Stomach (tissue), 9 donors: ENCODE results near the gene ATAD1. TPM values are rescaled to one million over a fixed set of nuclear protein-coding genes. Genes with fewer than 3 reads are reported as not detected.

Experiments
- DNase-seq, 2 donors: peaks; one replicate each; pipeline versions ENCODE4 v3.0.0 to v3.0.0-alpha.2; 2013 to 2019
- H3K27ac ChIP-seq, 5 donors: fragments of 200-600 bp in 4 of 5; sonication (generic) in 4 of 5; one replicate each; pipeline ENCODE4 v1.5.1; 2013 to 2019; ENCODE audit warnings: mild to moderate bottlenecking in 1 of 5, moderate library complexity in 1 of 5
- H3K27me3 ChIP-seq, 3 donors: fragments of 200-600 bp; sonication (generic); one replicate each; pipeline ENCODE4 v1.5.1; 2017 to 2019; ENCODE audit warnings: mixed run types in 1 of 3
- H3K36me3 ChIP-seq, 4 donors: fragments of 200-600 bp; sonication (generic); 1 replicate in 3 of 4; 2 replicates in 1 of 4; pipeline ENCODE4 v1.5.1; 2016 to 2019
- H3K4me1 ChIP-seq, 4 donors: fragments of 200-600 bp; sonication (generic); one replicate each; pipeline ENCODE4 v1.5.1; 2016 to 2019
- H3K4me3 ChIP-seq, 4 donors: fragments of 200-600 bp; sonication (generic) in 3 of 4; one replicate each; pipeline ENCODE4 v1.5.1; 2016 to 2019; ENCODE audit warnings: mild to moderate bottlenecking in 1 of 4
- H3K9me3 ChIP-seq, 4 donors: fragments of 200-600 bp; sonication (generic); one replicate each; pipeline ENCODE4 v1.5.1; 2016 to 2019
- CTCF ChIP-seq, 7 experiments: fragments of 450-650 bp in 4 of 7; fragments of 200-600 bp in 3 of 7; sonication (generic) in 3 of 7; IDR thresholded peaks; one replicate each; pipeline ENCODE4 v1.5.1; 2016 to 2019; ENCODE audit warnings: antibody characterized with exemption in 7 of 7, control low read depth in 2 of 7, mild to moderate bottlenecking in 1 of 7
- EP300 ChIP-seq: sonication (generic); formaldehyde crosslinking; IDR thresholded peaks from one replicate; pipeline ENCODE4 v1.6.1; 2017; ENCODE audit warnings: antibody characterized with exemption
- POLR2A ChIP-seq, 4 donors: fragments of 450-650 bp; IDR thresholded peaks; one replicate each; pipeline ENCODE4 v1.6.1; 2016; ENCODE audit warnings: antibody characterized with exemption in 4 of 4, control low read depth in 2 of 4, mild to moderate bottlenecking in 1 of 4, moderate library complexity in 1 of 4
- POLR2AphosphoS5 ChIP-seq, 3 donors: sonication (generic); formaldehyde crosslinking; IDR thresholded peaks; one replicate each; pipeline ENCODE4 v1.6.1; 2016; ENCODE audit warnings: antibody characterized with exemption in 3 of 3
- WGBS, 5 donors: extraction: QIAGEN DNeasy Blood & Tissue Kit in 3 of 5; methylation state at CpG; one replicate each; pipeline versions ENCODE4 v1.1.5 to v1.1.7; 2013 to 2018; 5-methylcytosine and 5-hydroxymethylcytosine counted together
- intact Hi-C: fragments of 100-400 bp; cut with DNase I; formaldehyde crosslinking; loops from one replicate; pipeline ENCODE4 v1.15.1; 2023; ENCODE audit warnings: low total_unique reads
- polyA plus RNA-seq, 3 donors: library from polyadenylated mRNA; stranded (reverse); fragments of 200-250 nt; gene quantifications; one replicate each; pipeline ENCODE4 v1.2.3, GENCODE V29; 2013
- small RNA-seq, 4 donors: library from RNA; depleted of rRNA; stranded (forward); fragments of <200 nt; gene quantifications; one replicate each; pipeline ENCODE3, GENCODE V24; 2016
- total RNA-seq, 5 donors: library from RNA; depleted of rRNA; stranded (reverse); fragments of >200 nt; gene quantifications; one replicate each; pipeline versions ENCODE4 v1.1.0 to v1.2.3, GENCODE V29; 2014 to 2016
- donor health status: healthy with polysubstance abuse.
- donor health status: Bipolar disorder and iron deficiency.
- donor health status: healthy.

ATAD1 gene
- total and polyA plus RNA-seq, 8 donors = 7.0 to 61.7 (median 13.8) TPM

GRCh38 chr10:87705339-87705738 lies 112.7 kb downstream of the ATAD1 start:
- TF ChIP-seq POLR2A (IDR thresholded peaks at IDR 0.05) (no peak), EP300 (no peak), CTCF (IDR thresholded peaks at IDR 0.05) (no peak)
- DNase-seq = no peak
- Histone ChIP-seq H3K9me3 (no peaks in the 10 kb centered on the region), H3K4me3 (no peak overlapping the region), H3K36me3 (no peaks in the 10 kb centered on the region), H3K27me3 (no peaks in the 10 kb centered on the region), H3K4me1 (peaks cover 0 to 5% (median 2%) of the 10 kb centered on the region in 4 donors), H3K27ac (no peak overlapping the region)
- intact Hi-C loops = no loop called here

- H3K27ac ChIP-seq = peak overlapping the region in 1 of 5 donors; percentile 8
- no peak overlapping the region for H3K4me3 ChIP-seq
- DNase-seq = peak in 1 of 2 donors; percentile 38
- intact Hi-C loops = no loop called here
- no peaks in the 10 kb centered on the region for H3K9me3 ChIP-seq
- 55 to 64% (median 59%) methylated on average over 1 of the region's 1 CpG for WGBS, 5 donors
- H3K36me3 ChIP-seq = no peaks in the 10 kb centered on the region
- H3K27me3 ChIP-seq = no peaks in the 10 kb centered on the region
- TF ChIP-seq EP300 (no peak), POLR2AphosphoS5 (IDR thresholded peaks at IDR 0.05) (no peak), CTCF (IDR thresholded peaks at IDR 0.05) (no peak), POLR2A (IDR thresholded peaks at IDR 0.05) (no peak)
- peaks cover 0 to 5% (median 2%) of the 10 kb centered on the region in 4 donors for H3K4me1 ChIP-seq
Observed at GRCh38 chr10:87703771-87704170, 114.3 kb downstream of the ATAD1 start.

- Histone ChIP-seq H3K27ac (no peak overlapping the region), H3K4me3 (no peak overlapping the region), H3K9me3 (no peaks in the 10 kb centered on the region), H3K27me3 (no peaks in the 10 kb centered on the region), H3K36me3 (no peaks in the 10 kb centered on the region), H3K4me1 (peaks cover 0 to 5% (median 2%) of the 10 kb centered on the region in 4 donors)
- WGBS, 5 donors = 86 to 98% (median 91%) methylated on average over 4 of the region's 4 CpGs
- no peak for TF ChIP-seq CTCF (IDR thresholded peaks at IDR 0.05)
- TF ChIP-seq POLR2A (IDR thresholded peaks at IDR 0.05) = no peak
- TF ChIP-seq POLR2AphosphoS5 (IDR thresholded peaks at IDR 0.05) = no peak
- no peak for TF ChIP-seq EP300
- no peak for DNase-seq
- intact Hi-C loops = no loop called here
Observed at GRCh38 chr10:87702973-87703294, 115.1 kb downstream of the ATAD1 start.

GRCh38 chr10:87702260-87702972 lies 115.6 kb downstream of the ATAD1 start:
- no peak for DNase-seq
- 76 to 79% (median 77%) methylated on average over 9 of the region's 9 CpGs for WGBS, 5 donors
- Histone ChIP-seq H3K4me1 (peaks cover 0 to 5% (median 2%) of the 10 kb centered on the region in 4 donors), H3K27me3 (no peaks in the 10 kb centered on the region), H3K4me3 (no peak overlapping the region), H3K36me3 (no peaks in the 10 kb centered on the region), H3K27ac (no peak overlapping the region), H3K9me3 (no peaks in the 10 kb centered on the region)
- TF ChIP-seq CTCF (IDR thresholded peaks at IDR 0.05) = no peak
- no peak for TF ChIP-seq POLR2A (IDR thresholded peaks at IDR 0.05)
- TF ChIP-seq POLR2AphosphoS5 (IDR thresholded peaks at IDR 0.05) = no peak
- no peak for TF ChIP-seq EP300
- intact Hi-C loops = no loop called here

Small RNAs within 50 kb of the gene (small RNA-seq; reads per million reads assigned to genes)
- 0 reads per million in 4 donors for gene RN7SL78P

Other genes with a start within 250 kb of the ATAD1 start
- 10 to 100 TPM in 4 of 5 donors, 1 to 10 TPM in 1; 1.3 to 17.3 (median 12.6) TPM for gene PAPSS2, start 158.3 kb downstream of the ATAD1 start, total RNA-seq
- gene PAPSS2, start 158.3 kb downstream of the ATAD1 start, polyA plus RNA-seq = 1 to 10 TPM; 2.7 to 9.5 (median 8.0) TPM
- gene KLLN, start 45.3 kb upstream of the ATAD1 start, total RNA-seq = under 1 TPM in 1 of 5 donors, not detected in 4; 0.18 TPM
- gene KLLN, start 45.3 kb upstream of the ATAD1 start, polyA plus RNA-seq = under 1 TPM; 0.23 to 0.37 (median 0.31) TPM
- gene PTEN, start 45.4 kb upstream of the ATAD1 start, total RNA-seq = 100 to 1,000 TPM in 3 of 5 donors, 10 to 100 TPM in 2; 56.6 to 374 (median 118) TPM
- 10 to 100 TPM; 26.2 to 30.7 (median 30.3) TPM for gene PTEN, start 45.4 kb upstream of the ATAD1 start, polyA plus RNA-seq